HEK293 (cell line): Measurements from ENCODE around the gene DNAH3.

ENCODE experiments used
- CTCF ChIA-PET: fragments of 350-600 bp; formaldehyde crosslinking; extraction: SDS; loops from one replicate; lab custom pipeline; 2021; ENCODE audit warnings: antibody characterized with exemption; lab: Yijun Ruan, JAX
- POLR2A ChIA-PET: fragments of 300-600 bp; formaldehyde crosslinking; extraction: SDS; loops from one replicate; lab custom pipeline; 2020; ENCODE audit warnings: antibody characterized with exemption, inconsistent platforms; lab: Yijun Ruan, JAX
- H3K27ac ChIP-seq: fragments of 200-500 bp; sonication (Bioruptor generic); 2 replicates; pipeline ENCODE4 v1.5.1; 2014; ENCODE audit warnings: low read depth, low read length, control low read depth, inconsistent platforms; ENCODE audit errors: extremely low read depth
- H3K36me3 ChIP-seq, 2 experiments: fragments of 200-500 bp in 1 of 2; sonication (Bioruptor generic) in 1 of 2; 1 replicate in 1 of 2; 2 replicates in 1 of 2; pipeline ENCODE4 v1.5.1; 2014 to 2017; ENCODE audit warnings: inconsistent platforms in 2 of 2, low read length in 2 of 2; ENCODE audit not compliant: control insufficient read depth in 2 of 2, insufficient read depth in 1 of 2
- H3K4me1 ChIP-seq: fragments of 200-500 bp; sonication (Bioruptor generic); 2 replicates; pipeline ENCODE4 v1.5.1; 2014; ENCODE audit warnings: mild to moderate bottlenecking, low read length, inconsistent platforms; ENCODE audit not compliant: control insufficient read depth, insufficient read depth
- H3K4me3 ChIP-seq: 2 replicates; pipeline ENCODE4 v1.5.1; 2011; ENCODE audit warnings: low read depth, mild to moderate bottlenecking, control low read depth, low read length, moderate library complexity
- H3K9me3 ChIP-seq: fragments of 200-500 bp; sonication (Bioruptor generic); 2 replicates; pipeline ENCODE4 v1.5.1; 2014; ENCODE audit warnings: low read depth, low read length, inconsistent platforms; ENCODE audit not compliant: control insufficient read depth, insufficient read depth
- FEZF1 ChIP-seq: fragments of 450-650 bp; formaldehyde crosslinking; IDR thresholded peaks from 2 replicates; pipeline ENCODE4 v1.5.1; 2016; ENCODE audit warnings: missing biosample characterization, missing genetic modification characterization
- KLF9 ChIP-seq: fragments of 450-650 bp; formaldehyde crosslinking; IDR thresholded peaks from 2 replicates; pipeline ENCODE4 v1.5.1; 2016; ENCODE audit warnings: missing biosample characterization, missing genetic modification characterization, low read depth
- SP3 ChIP-seq: fragments of 450-650 bp; formaldehyde crosslinking; IDR thresholded peaks from 2 replicates; pipeline ENCODE4 v1.5.1; 2016; ENCODE audit warnings: missing biosample characterization, missing genetic modification characterization
- ZBTB1 ChIP-seq: fragments of 450-650 bp; formaldehyde crosslinking; IDR thresholded peaks from 2 replicates; pipeline ENCODE4 v1.5.1; 2016; ENCODE audit warnings: missing biosample characterization, missing genetic modification characterization
- ZFP37 ChIP-seq: fragments of 450-650 bp; formaldehyde crosslinking; IDR thresholded peaks from 2 replicates; pipeline ENCODE4 v1.5.1; 2016; ENCODE audit warnings: missing biosample characterization, missing genetic modification characterization
- ZFP69B ChIP-seq: fragments of 450-650 bp; formaldehyde crosslinking; IDR thresholded peaks from 2 replicates; pipeline ENCODE4 v1.5.1; 2016; ENCODE audit warnings: missing biosample characterization, missing genetic modification characterization
- ZNF121 ChIP-seq: fragments of 450-650 bp; formaldehyde crosslinking; IDR thresholded peaks from 2 replicates; pipeline ENCODE4 v1.5.1; 2016; ENCODE audit warnings: missing biosample characterization, missing genetic modification characterization
- ZNF175 ChIP-seq: fragments of 450-650 bp; formaldehyde crosslinking; IDR thresholded peaks from 2 replicates; pipeline ENCODE4 v1.5.1; 2016; ENCODE audit warnings: missing biosample characterization, missing genetic modification characterization
- ZNF184 ChIP-seq: fragments of 450-650 bp; IDR thresholded peaks from 2 replicates; pipeline ENCODE4 v1.5.1; 2018; ENCODE audit warnings: missing biosample characterization, mild to moderate bottlenecking, missing genetic modification characterization
- ZNF211 ChIP-seq: fragments of 450-650 bp; formaldehyde crosslinking; IDR thresholded peaks from 2 replicates; pipeline ENCODE4 v1.5.1; 2016; ENCODE audit warnings: low read depth, missing biosample characterization, missing genetic modification characterization
- ZNF391 ChIP-seq: fragments of 450-650 bp; formaldehyde crosslinking; IDR thresholded peaks from 2 replicates; pipeline ENCODE4 v1.5.1; 2016; ENCODE audit warnings: low read depth, missing biosample characterization, missing genetic modification characterization, borderline replicate concordance
- ZNF416 ChIP-seq: fragments of 450-650 bp; formaldehyde crosslinking; IDR thresholded peaks from 2 replicates; pipeline ENCODE4 v1.5.1; 2016; ENCODE audit warnings: missing biosample characterization, missing genetic modification characterization
- ZNF426 ChIP-seq: fragments of 450-650 bp; formaldehyde crosslinking; IDR thresholded peaks from 2 replicates; pipeline ENCODE4 v1.5.1; 2017; ENCODE audit warnings: missing biosample characterization, missing genetic modification characterization, mild to moderate bottlenecking, inconsistent platforms, moderate library complexity
- ZNF433 ChIP-seq: fragments of 450-650 bp; formaldehyde crosslinking; IDR thresholded peaks from 2 replicates; pipeline ENCODE4 v1.5.1; 2016; ENCODE audit warnings: missing biosample characterization, missing genetic modification characterization, low read depth
- ZNF529 ChIP-seq: fragments of 450-650 bp; formaldehyde crosslinking; IDR thresholded peaks from 2 replicates; pipeline ENCODE4 v1.5.1; 2017; ENCODE audit warnings: missing genetic modification characterization, missing biosample characterization; ENCODE audit not compliant: insufficient replicate concordance
- ZNF571 ChIP-seq: fragments of 450-650 bp; formaldehyde crosslinking; IDR thresholded peaks from 2 replicates; pipeline ENCODE4 v1.5.0; 2017; ENCODE audit warnings: missing biosample characterization, missing genetic modification characterization
- ZNF623 ChIP-seq: fragments of 450-650 bp; formaldehyde crosslinking; IDR thresholded peaks from 2 replicates; pipeline ENCODE4 v1.5.1; 2016; ENCODE audit warnings: missing biosample characterization, missing genetic modification characterization
- ZNF664 ChIP-seq: fragments of 450-650 bp; formaldehyde crosslinking; IDR thresholded peaks from 2 replicates; pipeline ENCODE4 v1.5.1; 2016; ENCODE audit warnings: missing biosample characterization, missing genetic modification characterization
- ZNF707 ChIP-seq: fragments of 450-650 bp; formaldehyde crosslinking; IDR thresholded peaks from 2 replicates; pipeline ENCODE4 v1.5.1; 2016; ENCODE audit warnings: missing biosample characterization, missing genetic modification characterization
- ZNF76 ChIP-seq: fragments of 450-650 bp; formaldehyde crosslinking; IDR thresholded peaks from 2 replicates; pipeline ENCODE4; 2016; ENCODE audit warnings: low read depth, missing biosample characterization, missing genetic modification characterization, borderline replicate concordance
- ZNF792 ChIP-seq: fragments of 450-650 bp; formaldehyde crosslinking; IDR thresholded peaks from 2 replicates; pipeline ENCODE4 v1.5.1; 2016; ENCODE audit warnings: missing biosample characterization, missing genetic modification characterization
- TF ChIP-seq, protein P1 (sequence below): fragments of 450-650 bp; formaldehyde crosslinking; IDR thresholded peaks from 2 replicates; pipeline ENCODE4 v1.5.1; 2017; ENCODE audit warnings: missing biosample characterization, missing genetic modification characterization
- TF ChIP-seq, protein P2 (sequence below): fragments of 450-650 bp; formaldehyde crosslinking; IDR thresholded peaks from 2 replicates; pipeline ENCODE4 v1.5.1; 2016; ENCODE audit warnings: missing biosample characterization, missing genetic modification characterization
- TF ChIP-seq, protein P3 (sequence below): fragments of 450-650 bp; formaldehyde crosslinking; IDR thresholded peaks from 2 replicates; pipeline ENCODE4 v1.5.1; 2016; ENCODE audit warnings: missing biosample characterization, missing genetic modification characterization
- TF ChIP-seq, protein P4 (sequence below): fragments of 450-650 bp; formaldehyde crosslinking; IDR thresholded peaks from 2 replicates; pipeline ENCODE4 v1.5.1; 2016; ENCODE audit warnings: missing biosample characterization, missing genetic modification characterization
- TF ChIP-seq, protein P5 (sequence below): fragments of 450-650 bp; formaldehyde crosslinking; IDR thresholded peaks from 2 replicates; pipeline ENCODE4 v1.5.1; 2016; ENCODE audit warnings: missing biosample characterization, missing genetic modification characterization

DNAH3 gene

DNA sequence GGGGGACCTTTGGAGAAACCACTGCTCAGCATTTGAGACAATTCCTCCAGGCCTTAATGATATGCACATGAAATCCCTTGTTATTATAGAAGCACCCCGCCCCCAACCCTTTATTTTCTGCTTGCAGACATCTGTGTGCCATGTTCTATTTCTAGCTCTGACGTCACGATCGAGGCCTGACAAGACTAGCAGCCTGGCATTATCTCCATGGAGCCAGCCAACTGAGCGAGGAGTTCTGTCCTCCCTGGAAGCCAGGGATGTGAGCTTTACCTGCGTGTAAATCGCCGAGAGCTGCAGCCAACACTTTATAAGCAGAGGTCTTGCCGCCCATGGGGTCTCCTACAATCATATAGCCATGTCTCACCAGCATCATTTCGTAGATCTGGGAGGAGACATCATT, 116.9 kb downstream of the DNAH3 start (continued):
- TF ChIP-seq ZNF391 (tag by site-specific recombination) (no peak), FEZF1 (tag by site-specific recombination) (no peak), ZNF184 (no peak), ZNF211 (tag by site-specific recombination) (no peak), ZNF433 (no peak), ZNF175 (tag by site-specific recombination) (no peak), KLF9 (tag by site-specific recombination) (no peak)
- TF ChIP-seq, protein P1, sequence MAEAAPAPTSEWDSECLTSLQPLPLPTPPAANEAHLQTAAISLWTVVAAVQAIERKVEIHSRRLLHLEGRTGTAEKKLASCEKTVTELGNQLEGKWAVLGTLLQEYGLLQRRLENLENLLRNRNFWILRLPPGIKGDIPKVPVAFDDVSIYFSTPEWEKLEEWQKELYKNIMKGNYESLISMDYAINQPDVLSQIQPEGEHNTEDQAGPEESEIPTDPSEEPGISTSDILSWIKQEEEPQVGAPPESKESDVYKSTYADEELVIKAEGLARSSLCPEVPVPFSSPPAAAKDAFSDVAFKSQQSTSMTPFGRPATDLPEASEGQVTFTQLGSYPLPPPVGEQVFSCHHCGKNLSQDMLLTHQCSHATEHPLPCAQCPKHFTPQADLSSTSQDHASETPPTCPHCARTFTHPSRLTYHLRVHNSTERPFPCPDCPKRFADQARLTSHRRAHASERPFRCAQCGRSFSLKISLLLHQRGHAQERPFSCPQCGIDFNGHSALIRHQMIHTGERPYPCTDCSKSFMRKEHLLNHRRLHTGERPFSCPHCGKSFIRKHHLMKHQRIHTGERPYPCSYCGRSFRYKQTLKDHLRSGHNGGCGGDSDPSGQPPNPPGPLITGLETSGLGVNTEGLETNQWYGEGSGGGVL (tag by site-specific recombination), result no peak
- TF ChIP-seq, protein P2, sequence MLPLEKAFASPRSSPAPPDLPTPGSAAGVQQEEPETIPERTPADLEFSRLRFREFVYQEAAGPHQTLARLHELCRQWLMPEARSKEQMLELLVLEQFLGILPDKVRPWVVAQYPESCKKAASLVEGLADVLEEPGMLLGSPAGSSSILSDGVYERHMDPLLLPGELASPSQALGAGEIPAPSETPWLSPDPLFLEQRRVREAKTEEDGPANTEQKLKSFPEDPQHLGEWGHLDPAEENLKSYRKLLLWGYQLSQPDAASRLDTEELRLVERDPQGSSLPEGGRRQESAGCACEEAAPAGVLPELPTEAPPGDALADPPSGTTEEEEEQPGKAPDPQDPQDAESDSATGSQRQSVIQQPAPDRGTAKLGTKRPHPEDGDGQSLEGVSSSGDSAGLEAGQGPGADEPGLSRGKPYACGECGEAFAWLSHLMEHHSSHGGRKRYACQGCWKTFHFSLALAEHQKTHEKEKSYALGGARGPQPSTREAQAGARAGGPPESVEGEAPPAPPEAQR (tag by site-specific recombination), result no peak

DNA sequence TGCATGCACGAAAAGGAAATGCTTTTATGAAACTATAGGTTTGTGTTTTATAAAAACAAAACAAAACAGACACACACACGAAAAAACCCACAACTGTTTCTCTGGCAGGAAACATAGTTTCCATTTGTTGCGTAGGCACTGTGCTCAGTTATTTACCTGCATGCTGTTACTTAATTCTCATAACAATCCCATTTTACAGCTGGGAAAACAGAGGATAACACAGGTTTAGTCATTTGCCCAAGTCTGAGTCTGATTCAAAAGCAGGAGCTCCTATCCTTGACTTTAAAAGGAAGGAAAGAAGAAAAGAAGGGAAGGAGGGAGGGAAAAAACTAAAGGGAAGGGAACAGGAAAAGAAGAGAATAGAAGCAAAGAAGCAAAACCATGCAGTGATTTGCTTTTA, 117.4 kb downstream of the DNAH3 start:
- CTCF ChIA-PET, result interaction anchor here (2.0 kb wide), 1 partner anchor 32 kb away, joined by 6 read pairs; no protein-coding TSS in a partner anchor
- Histone ChIP-seq H3K4me1 (no peaks in the 10 kb centered on the region), H3K36me3 (no peaks in the 10 kb centered on the region), H3K4me3 (no peak overlapping the region), H3K9me3 (no peaks in the 10 kb centered on the region), H3K27ac (no peak overlapping the region)
- POLR2A ChIA-PET, result no interaction called here
- TF ChIP-seq ZNF416 (tag by site-specific recombination) (no peak), ZNF571 (tag by site-specific recombination) (no peak), ZNF707 (tag by site-specific recombination) (no peak), SP3 (tag by site-specific recombination) (no peak), ZNF426 (tag by site-specific recombination) (no peak), ZNF529 (tag by site-specific recombination) (no peak), ZNF792 (tag by site-specific recombination) (no peak), ZNF623 (tag by site-specific recombination) (no peak)
- TF ChIP-seq, protein P3, sequence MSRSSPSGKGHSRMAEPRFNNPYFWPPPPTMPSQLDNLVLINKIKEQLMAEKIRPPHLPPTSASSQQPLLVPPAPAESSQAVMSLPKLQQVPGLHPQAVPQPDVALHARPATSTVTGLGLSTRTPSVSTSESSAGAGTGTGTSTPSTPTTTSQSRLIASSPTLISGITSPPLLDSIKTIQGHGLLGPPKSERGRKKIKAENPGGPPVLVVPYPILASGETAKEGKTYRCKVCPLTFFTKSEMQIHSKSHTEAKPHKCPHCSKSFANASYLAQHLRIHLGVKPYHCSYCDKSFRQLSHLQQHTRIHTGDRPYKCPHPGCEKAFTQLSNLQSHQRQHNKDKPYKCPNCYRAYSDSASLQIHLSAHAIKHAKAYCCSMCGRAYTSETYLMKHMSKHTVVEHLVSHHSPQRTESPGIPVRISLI (tag by site-specific recombination), result no peak
- TF ChIP-seq, protein P4, sequence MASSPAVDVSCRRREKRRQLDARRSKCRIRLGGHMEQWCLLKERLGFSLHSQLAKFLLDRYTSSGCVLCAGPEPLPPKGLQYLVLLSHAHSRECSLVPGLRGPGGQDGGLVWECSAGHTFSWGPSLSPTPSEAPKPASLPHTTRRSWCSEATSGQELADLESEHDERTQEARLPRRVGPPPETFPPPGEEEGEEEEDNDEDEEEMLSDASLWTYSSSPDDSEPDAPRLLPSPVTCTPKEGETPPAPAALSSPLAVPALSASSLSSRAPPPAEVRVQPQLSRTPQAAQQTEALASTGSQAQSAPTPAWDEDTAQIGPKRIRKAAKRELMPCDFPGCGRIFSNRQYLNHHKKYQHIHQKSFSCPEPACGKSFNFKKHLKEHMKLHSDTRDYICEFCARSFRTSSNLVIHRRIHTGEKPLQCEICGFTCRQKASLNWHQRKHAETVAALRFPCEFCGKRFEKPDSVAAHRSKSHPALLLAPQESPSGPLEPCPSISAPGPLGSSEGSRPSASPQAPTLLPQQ (tag by site-specific recombination), result no peak

DNA sequence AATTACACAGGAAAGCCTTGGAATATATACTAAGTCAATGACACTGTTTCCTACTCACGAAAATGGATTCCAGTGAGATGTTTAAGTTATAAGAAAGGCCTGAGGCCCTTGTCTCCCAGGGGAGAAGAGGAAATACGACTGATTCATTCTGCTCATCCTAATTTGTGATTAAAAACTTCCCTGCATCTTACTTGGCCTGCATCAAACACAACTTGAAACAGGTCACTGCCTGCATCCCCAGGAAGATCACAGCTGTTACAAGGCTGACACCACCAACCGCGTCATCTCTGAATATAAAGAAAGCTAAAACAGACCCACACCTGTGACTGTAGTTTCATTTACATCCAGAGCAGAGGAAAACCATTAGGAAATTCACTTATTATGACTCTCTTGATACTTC, 121.9 kb downstream of the DNAH3 start:
- Histone ChIP-seq H3K27ac (no peak overlapping the region), H3K4me3 (no peak overlapping the region), H3K9me3 (no peaks in the 10 kb centered on the region), H3K36me3 (no peaks in the 10 kb centered on the region), H3K4me1 (no peaks in the 10 kb centered on the region)
- ChIA-PET CTCF (no interaction called here), POLR2A (no interaction called here)
- TF ChIP-seq ZFP69B (no peak), ZNF211 (tag by site-specific recombination) (no peak), ZNF391 (tag by site-specific recombination) (no peak), ZNF121 (tag by site-specific recombination) (no peak), ZNF76 (tag by site-specific recombination) (no peak), ZBTB1 (tag by site-specific recombination) (no peak), ZFP37 (tag by site-specific recombination) (no peak), ZNF664 (tag by site-specific recombination) (no peak)
- TF ChIP-seq, protein P5, sequence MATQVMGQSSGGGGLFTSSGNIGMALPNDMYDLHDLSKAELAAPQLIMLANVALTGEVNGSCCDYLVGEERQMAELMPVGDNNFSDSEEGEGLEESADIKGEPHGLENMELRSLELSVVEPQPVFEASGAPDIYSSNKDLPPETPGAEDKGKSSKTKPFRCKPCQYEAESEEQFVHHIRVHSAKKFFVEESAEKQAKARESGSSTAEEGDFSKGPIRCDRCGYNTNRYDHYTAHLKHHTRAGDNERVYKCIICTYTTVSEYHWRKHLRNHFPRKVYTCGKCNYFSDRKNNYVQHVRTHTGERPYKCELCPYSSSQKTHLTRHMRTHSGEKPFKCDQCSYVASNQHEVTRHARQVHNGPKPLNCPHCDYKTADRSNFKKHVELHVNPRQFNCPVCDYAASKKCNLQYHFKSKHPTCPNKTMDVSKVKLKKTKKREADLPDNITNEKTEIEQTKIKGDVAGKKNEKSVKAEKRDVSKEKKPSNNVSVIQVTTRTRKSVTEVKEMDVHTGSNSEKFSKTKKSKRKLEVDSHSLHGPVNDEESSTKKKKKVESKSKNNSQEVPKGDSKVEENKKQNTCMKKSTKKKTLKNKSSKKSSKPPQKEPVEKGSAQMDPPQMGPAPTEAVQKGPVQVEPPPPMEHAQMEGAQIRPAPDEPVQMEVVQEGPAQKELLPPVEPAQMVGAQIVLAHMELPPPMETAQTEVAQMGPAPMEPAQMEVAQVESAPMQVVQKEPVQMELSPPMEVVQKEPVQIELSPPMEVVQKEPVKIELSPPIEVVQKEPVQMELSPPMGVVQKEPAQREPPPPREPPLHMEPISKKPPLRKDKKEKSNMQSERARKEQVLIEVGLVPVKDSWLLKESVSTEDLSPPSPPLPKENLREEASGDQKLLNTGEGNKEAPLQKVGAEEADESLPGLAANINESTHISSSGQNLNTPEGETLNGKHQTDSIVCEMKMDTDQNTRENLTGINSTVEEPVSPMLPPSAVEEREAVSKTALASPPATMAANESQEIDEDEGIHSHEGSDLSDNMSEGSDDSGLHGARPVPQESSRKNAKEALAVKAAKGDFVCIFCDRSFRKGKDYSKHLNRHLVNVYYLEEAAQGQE (tag by site-specific recombination), result no peak
